IMR-90 (cell line): ENCODE measurements around the gene GLUD1. TPM values are rescaled to one million over a fixed set of nuclear protein-coding genes. Genes with fewer than 3 reads are reported as not detected.

Experiments
- ATAC-seq: fragments of 200-7000 bp; cut with Tn5 transposase; 2 replicates; pipeline ENCODE4 v1.9.1; 2020; ENCODE audit warnings: low read depth, mild to moderate bottlenecking, moderate library complexity
- BruUV-seq: library from RNA; stranded (reverse); fragments of 400-500 nt; replicated peaks from 2 replicates; lab custom pipeline; 2021; lab: Mats Ljungman, UMichigan
- CTCF ChIA-PET: fragments of 300-600 bp; formaldehyde crosslinking; extraction: SDS; loops from one replicate; lab custom pipeline; 2021; ENCODE audit warnings: antibody characterized with exemption; lab: Yijun Ruan, JAX
- POLR2A ChIA-PET: fragments of 300-600 bp; sonication (Branson Sonifier 250); formaldehyde crosslinking; loops from one replicate; lab custom pipeline; 2022; ENCODE audit warnings: antibody characterized with exemption; ENCODE audit not compliant: unreplicated experiment; lab: Charles Lee
- DNase-seq: peaks from one replicate; pipeline ENCODE4 v3.0.0; 2013
- H2AFZ ChIP-seq: replicated peaks from 2 replicates; pipeline ENCODE3; 2013; ENCODE audit warnings: low read length, mild to moderate bottlenecking; ENCODE audit not compliant: poor library complexity
- H2AK5ac ChIP-seq: 2 replicates; pipeline ENCODE4 v1.6.1; 2013; ENCODE audit warnings: low read depth, low read length, inconsistent platforms
- H2AK9ac ChIP-seq: replicated peaks from 2 replicates; pipeline ENCODE3; 2013; ENCODE audit warnings: mild to moderate bottlenecking, low read depth, low read length, moderate library complexity; ENCODE audit not compliant: poor library complexity
- H2BK120ac ChIP-seq: 2 replicates; pipeline ENCODE4 v1.6.1; 2013; ENCODE audit warnings: low read depth, low read length, inconsistent platforms
- H2BK15ac ChIP-seq: 3 replicates; pipeline ENCODE4 v1.6.1; 2013; ENCODE audit warnings: low read depth, low read length, inconsistent platforms
- H2BK20ac ChIP-seq: 2 replicates; pipeline ENCODE4 v1.6.1; 2013; ENCODE audit warnings: low read depth, mild to moderate bottlenecking, inconsistent platforms, low read length, moderate library complexity
- H2BK5ac ChIP-seq: 2 replicates; pipeline ENCODE4 v1.6.1; 2013; ENCODE audit warnings: mild to moderate bottlenecking, low read depth, low read length, inconsistent platforms; ENCODE audit not compliant: poor library complexity, severe bottlenecking
- H3K14ac ChIP-seq: replicated peaks from 2 replicates; pipeline ENCODE4 v1.6.1; 2013; ENCODE audit warnings: low read depth, low read length, inconsistent platforms
- H3K18ac ChIP-seq: 2 replicates; pipeline ENCODE4 v1.6.1; 2013; ENCODE audit warnings: low read depth, low read length, control low read depth
- H3K23ac ChIP-seq: 2 replicates; pipeline ENCODE4 v1.6.1; 2013; ENCODE audit warnings: low read depth, low read length, inconsistent platforms
- H3K27ac ChIP-seq: 2 replicates; pipeline ENCODE4 v1.5.1; 2013; ENCODE audit warnings: mild to moderate bottlenecking, control low read depth, low read length; ENCODE audit not compliant: insufficient read depth
- H3K27me3 ChIP-seq: 2 replicates; pipeline ENCODE4 v1.6.1; 2013; ENCODE audit warnings: low read length; ENCODE audit not compliant: control insufficient read depth, insufficient read depth
- H3K36me3 ChIP-seq: 2 replicates; pipeline ENCODE4 v1.6.1; 2013; ENCODE audit warnings: low read length, mixed read lengths; ENCODE audit not compliant: control insufficient read depth, insufficient read depth
- H3K4ac ChIP-seq: 2 replicates; pipeline ENCODE4 v1.6.1; 2013; ENCODE audit warnings: low read depth, low read length, inconsistent platforms
- H3K4me1 ChIP-seq: 2 replicates; pipeline ENCODE4 v1.6.1; 2013; ENCODE audit warnings: low read length, mixed read lengths; ENCODE audit not compliant: control insufficient read depth, insufficient read depth
- H3K4me2 ChIP-seq: 2 replicates; pipeline ENCODE4 v1.6.1; 2013; ENCODE audit warnings: low read depth, mild to moderate bottlenecking, control low read depth, low read length, moderate library complexity
- H3K4me3 ChIP-seq: 2 replicates; pipeline ENCODE4 v1.5.1; 2013; ENCODE audit warnings: low read depth, mild to moderate bottlenecking, control low read depth, low read length, moderate library complexity; ENCODE audit not compliant: insufficient read depth
- H3K56ac ChIP-seq: 2 replicates; pipeline ENCODE4 v1.6.1; 2013; ENCODE audit warnings: low read length, inconsistent platforms; ENCODE audit not compliant: insufficient read depth; ENCODE audit errors: extremely low read depth
- H3K79me1 ChIP-seq, 2 experiments: 2 replicates each; pipeline ENCODE4 v1.6.1; 2013; ENCODE audit warnings: low read length in 2 of 2, inconsistent platforms in 1 of 2, low read depth in 1 of 2
- H3K9ac ChIP-seq: 2 replicates; pipeline ENCODE4 v1.6.1; 2013; ENCODE audit warnings: low read depth, low read length, control low read depth
- H3K9me1 ChIP-seq: 2 replicates; pipeline ENCODE4 v1.6.1; 2013; ENCODE audit warnings: low read length, inconsistent platforms; ENCODE audit not compliant: insufficient read depth
- H3K9me3 ChIP-seq: 2 replicates; pipeline ENCODE4 v1.6.1; 2013; ENCODE audit warnings: low read length; ENCODE audit not compliant: control insufficient read depth, insufficient read depth
- H4K20me1 ChIP-seq: 2 replicates; pipeline ENCODE4 v1.6.1; 2013; ENCODE audit warnings: low read length, inconsistent platforms; ENCODE audit not compliant: insufficient read depth
- H4K5ac ChIP-seq: 2 replicates; pipeline ENCODE4 v1.6.1; 2013; ENCODE audit warnings: mild to moderate bottlenecking, low read depth, low read length, control low read depth
- H4K8ac ChIP-seq, 2 experiments: 2 replicates each; pipeline ENCODE4 v1.6.1; 2013; ENCODE audit warnings: low read depth in 2 of 2, low read length in 2 of 2, control low read depth in 1 of 2, inconsistent platforms in 1 of 2
- H4K91ac ChIP-seq: 2 replicates; pipeline ENCODE4 v1.6.1; 2013; ENCODE audit warnings: low read depth, low read length, inconsistent platforms; ENCODE audit not compliant: insufficient read depth
- BHLHE40 ChIP-seq: fragments of 150-350 bp; IDR thresholded peaks from 2 replicates; pipeline ENCODE4 v1.6.1; 2016; ENCODE audit warnings: mild to moderate bottlenecking, low read depth, low read length
- CEBPB ChIP-seq: IDR thresholded peaks from 2 replicates; pipeline ENCODE4 v1.6.1; 2012; ENCODE audit warnings: low read depth, low read length, improper control_type of control experiment
- CTCF ChIP-seq: conservative IDR thresholded peaks from 2 replicates; pipeline ENCODE4 v1.5.1; 2012; ENCODE audit warnings: mild to moderate bottlenecking, low read depth, low read length, improper control_type of control experiment
- ELK1 ChIP-seq: fragments of 150-350 bp; IDR thresholded peaks from 2 replicates; pipeline ENCODE4 v1.6.1; 2016; ENCODE audit warnings: low read depth, mild to moderate bottlenecking, low read length, moderate library complexity, borderline replicate concordance
- MAFK ChIP-seq: IDR thresholded peaks from 2 replicates; pipeline ENCODE4 v1.6.1; 2012; ENCODE audit warnings: low read depth, low read length, improper control_type of control experiment
- MAZ ChIP-seq: IDR thresholded peaks from 2 replicates; pipeline ENCODE4 v1.6.1; 2012; ENCODE audit warnings: low read depth, mild to moderate bottlenecking, low read length, improper control_type of control experiment, moderate library complexity, borderline replicate concordance
- MXI1 ChIP-seq: IDR thresholded peaks from 2 replicates; pipeline ENCODE4 v1.6.1; 2012; ENCODE audit warnings: low read depth, mild to moderate bottlenecking, low read length, moderate library complexity, borderline replicate concordance
- NFE2L2 ChIP-seq: fragments of 150-350 bp; IDR thresholded peaks from 2 replicates; pipeline ENCODE4 v1.6.1; 2016; ENCODE audit warnings: low read depth, mild to moderate bottlenecking, low read length
- RAD21 ChIP-seq: IDR thresholded peaks from 2 replicates; pipeline ENCODE4 v1.6.1; 2012; ENCODE audit warnings: low read length, improper control_type of control experiment
- RFX5 ChIP-seq: IDR thresholded peaks from 2 replicates; pipeline ENCODE4 v1.8.0; 2012; ENCODE audit warnings: low read depth, mild to moderate bottlenecking, low read length, moderate library complexity
- SMC3 ChIP-seq: fragments of 150-350 bp; IDR thresholded peaks from 2 replicates; pipeline ENCODE4 v1.6.1; 2016; ENCODE audit warnings: low read depth, mild to moderate bottlenecking, antibody characterized with exemption, low read length, moderate library complexity
- WGBS, 2 experiments: methylation state at CpG; one replicate each; pipeline versions ENCODE4 v1.1.5 to v1.1.7; 2013; ENCODE audit warnings: missing lambda C conversion rate in 2 of 2; ENCODE audit not compliant: insufficient read length in 1 of 2; ENCODE audit errors: extremely low coverage in 2 of 2; 5-methylcytosine and 5-hydroxymethylcytosine counted together
- dilution Hi-C: fragments of 300-500 bp; cut with HindIII; formaldehyde crosslinking; loops from one replicate; pipeline ENCODE4 v1.14.3; 2018; ENCODE audit warnings: low sequenced_read_pairs; ENCODE audit not compliant: unreplicated experiment
- in situ Hi-C: fragments of 300-500 bp; cut with MboI; formaldehyde crosslinking; loops from 3 replicates; pipeline ENCODE4 v1.14.3; 2019; ENCODE audit warnings: low sequenced_read_pairs, inconsistent platforms, mixed read lengths
- intact Hi-C: fragments of 100-400 bp; cut with micrococcal nuclease; formaldehyde crosslinking; loops from 2 replicates; pipeline ENCODE4 v1.10.0; 2022
- polyA plus RNA-seq, 3 experiments: library from polyadenylated mRNA; depleted of rRNA; stranded (reverse); fragments of >200 nt; gene quantifications; 2 replicates each; pipeline ENCODE4 v1.2.3, GENCODE V29; 2012; ENCODE audit warnings: low replicate concordance in 1 of 3
- total RNA-seq: library from RNA; depleted of rRNA; stranded (reverse); fragments of >200 nt; gene quantifications from 2 replicates; pipeline ENCODE4 v1.2.3, GENCODE V29; 2012

The GLUD1 gene
- total and polyA plus RNA-seq, 2 of the 4 experiments (the other 2 are of a cell fraction), result 64.8 to 210 TPM

GRCh38 chr10:87054373-87055295 lies 40.0 kb downstream of the GLUD1 start:
- Histone ChIP-seq H3K18ac (no peak overlapping the region), H2AK5ac (peak overlapping the region; percentile 93), H3K4ac (peak overlapping the region; percentile 62; the same call in 1 of the 2 replicates), H3K9ac (no peak overlapping the region), H4K20me1 (peaks cover 5% of the 10 kb centered on the region; the same call in 1 of the 2 replicates), H4K91ac (peak overlapping the region; percentile 20; the same call in 1 of the 2 replicates), H2BK20ac (no peak overlapping the region), H2BK5ac (peak overlapping the region; percentile 46), H3K4me3 (no peak overlapping the region), H3K9me3 (no peaks in the 10 kb centered on the region), H3K56ac (no peak overlapping the region), H3K9me1 (peaks cover 5% of the 10 kb centered on the region), H3K23ac (peak overlapping the region; percentile 19; the same call in 1 of the 2 replicates), H3K4me1 (peaks cover 9% of the 10 kb centered on the region), H3K79me1 (peaks cover 0 to 25% of the 10 kb centered on the region in 2 experiments; a peak in 3 of 4 replicates), H2AK9ac (peak overlapping the region; percentile 84), H4K8ac (peak overlapping the region in 1 of 2 experiments; percentile 57; a peak in 2 of 4 replicates), H2AFZ (no peak overlapping the region), H2BK120ac (peak overlapping the region; percentile 32; the same call in 1 of the 2 replicates), H3K4me2 (peak overlapping the region; percentile 71), H3K27ac (peak overlapping the region; percentile 44), H3K27me3 (no peaks in the 10 kb centered on the region), H2BK15ac (peak overlapping the region; percentile 27; the same call in 1 of the 3 replicates), H3K36me3 (peaks cover 34% of the 10 kb centered on the region), H4K5ac (no peak overlapping the region), H3K14ac (peak overlapping the region; percentile 50; the same call in 1 of the 2 replicates)
- in situ Hi-C loops (no loop called here), dilution Hi-C loops (no loop called here), intact Hi-C loops (loop anchor here (1.0 kb wide), 1 partner anchor 366 kb away; no protein-coding TSS in a partner anchor)
- DNase-seq (peak; percentile 85), ATAC-seq (peak; percentile 95)
- ChIA-PET CTCF (interaction anchor here (0.6 to 1.2 kb wide), 3 partner anchors 88 to 138 kb away, joined by 3 to 10 read pairs (median 4); no protein-coding TSS in a partner anchor), POLR2A (no interaction called here)
- 40% methylated on average over 4 of the region's 7 CpGs; no CpG with 5 or more reads in 1 of the 2 experiments for WGBS, 2 experiments
- TF ChIP-seq MAFK (peak; percentile 81), CEBPB (peak; percentile 81), MXI1 (no peak), CTCF (peak; percentile 46), MAZ (no peak), SMC3 (0 out of 2 replicates have a peak, but pooled peaks have one; percentile 16), BHLHE40 (peak; percentile 28; the same call in 1 of the 2 replicates), NFE2L2 (no peak), RAD21 (peak; percentile 56), RFX5 (no peak), ELK1 (no peak)
- no TSS peak for BruUV-seq
